ENCODE data around the gene CNTNAP2.

The CNTNAP2 gene

DNA sequence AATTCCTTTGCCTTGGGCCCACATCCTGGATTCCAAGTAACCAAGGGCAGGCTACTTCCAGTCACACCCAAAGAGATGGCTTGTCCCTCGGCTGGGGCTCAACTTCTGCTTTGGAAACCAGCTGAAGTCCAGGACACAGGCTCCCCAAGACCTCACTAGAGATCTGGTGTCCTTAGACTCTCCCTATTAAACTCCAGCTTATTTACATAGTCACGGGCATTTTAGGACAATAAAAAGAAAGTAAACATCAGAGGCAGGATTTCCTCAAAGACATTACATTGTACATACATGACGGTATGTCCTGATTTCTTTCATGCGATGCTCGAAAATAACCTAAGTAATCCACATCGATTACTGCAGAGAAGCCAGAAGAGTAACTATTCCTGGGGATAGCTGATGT is 2012.4 kb downstream of the CNTNAP2 start:
- no peak for DNase-seq

DNA sequence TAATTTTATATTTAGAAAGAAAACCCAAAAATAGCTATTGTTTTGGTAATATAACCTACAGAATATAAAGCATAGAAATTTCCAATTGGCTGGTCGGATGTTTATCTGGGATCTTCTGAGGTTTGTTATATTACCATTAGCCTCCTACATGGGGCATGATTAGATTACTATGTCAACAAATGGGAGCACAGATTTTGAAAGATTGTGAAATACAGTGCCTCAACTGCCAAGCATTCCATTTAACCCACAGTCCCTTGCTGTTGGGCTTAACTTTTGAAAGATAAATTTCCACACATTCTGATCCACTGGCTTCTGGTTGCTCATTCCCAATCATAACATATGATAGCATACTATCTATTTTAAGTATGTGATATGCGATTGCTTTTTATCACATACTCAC is 2018.5 kb downstream of the CNTNAP2 start:
- no peak for DNase-seq

GRCh38 chr7:148135997-148136396 is 2019.4 kb downstream of the CNTNAP2 start:
- DNase-seq = no peak

- DNase-seq = no peak
These were observed 2026.2 kb downstream of the CNTNAP2 start for GRCh38 chr7:148142660-148143248.

GRCh38 chr7:148144827-148145226 is 2028.2 kb downstream of the CNTNAP2 start:
- no peak for DNase-seq

GRCh38 chr7:148146346-148146745 is 2029.7 kb downstream of the CNTNAP2 start:
- no peak for DNase-seq

DNA sequence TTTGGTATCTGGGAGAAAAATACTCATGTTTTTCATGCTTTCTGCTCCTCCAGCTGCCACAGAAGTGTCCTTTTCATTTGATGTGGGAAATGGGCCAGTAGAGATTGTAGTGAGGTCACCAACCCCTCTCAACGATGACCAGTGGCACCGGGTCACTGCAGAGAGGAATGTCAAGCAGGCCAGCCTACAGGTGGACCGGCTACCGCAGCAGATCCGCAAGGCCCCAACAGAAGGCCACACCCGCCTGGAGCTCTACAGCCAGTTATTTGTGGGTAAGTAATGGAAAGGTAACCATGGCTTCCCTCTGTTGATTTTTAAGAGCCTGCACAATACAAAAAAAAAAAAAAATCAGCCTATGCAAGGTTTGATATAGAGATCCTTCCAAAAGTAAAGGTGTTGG is 2030.8 kb downstream of the CNTNAP2 start:
- no peak for DNase-seq

- DNase-seq = no peak
These were observed 2031.9 kb downstream of the CNTNAP2 start for GRCh38 chr7:148148456-148148855.

GRCh38 chr7:148149730-148150129 is 2033.1 kb downstream of the CNTNAP2 start:
- no peak for DNase-seq

DNA sequence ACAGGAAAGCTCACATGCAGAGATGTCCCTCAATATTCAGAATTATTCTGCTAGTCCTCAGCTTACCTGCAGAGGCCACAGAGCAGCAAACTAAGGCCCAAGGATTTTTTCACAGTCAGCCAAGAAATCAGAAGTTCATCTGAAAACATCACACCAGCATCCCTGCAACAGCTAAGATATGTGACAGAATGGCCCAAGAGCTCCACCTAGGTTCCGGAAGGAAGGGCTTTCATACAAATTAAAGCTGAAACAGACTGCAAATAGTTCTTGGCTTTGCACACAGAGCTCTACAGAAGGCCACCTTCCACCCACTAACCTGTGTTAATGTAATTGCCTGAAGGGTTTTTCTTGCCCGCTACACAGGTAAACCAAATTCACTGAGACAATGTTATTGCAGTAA is 2035.2 kb downstream of the CNTNAP2 start:
- no peak for DNase-seq

DNA sequence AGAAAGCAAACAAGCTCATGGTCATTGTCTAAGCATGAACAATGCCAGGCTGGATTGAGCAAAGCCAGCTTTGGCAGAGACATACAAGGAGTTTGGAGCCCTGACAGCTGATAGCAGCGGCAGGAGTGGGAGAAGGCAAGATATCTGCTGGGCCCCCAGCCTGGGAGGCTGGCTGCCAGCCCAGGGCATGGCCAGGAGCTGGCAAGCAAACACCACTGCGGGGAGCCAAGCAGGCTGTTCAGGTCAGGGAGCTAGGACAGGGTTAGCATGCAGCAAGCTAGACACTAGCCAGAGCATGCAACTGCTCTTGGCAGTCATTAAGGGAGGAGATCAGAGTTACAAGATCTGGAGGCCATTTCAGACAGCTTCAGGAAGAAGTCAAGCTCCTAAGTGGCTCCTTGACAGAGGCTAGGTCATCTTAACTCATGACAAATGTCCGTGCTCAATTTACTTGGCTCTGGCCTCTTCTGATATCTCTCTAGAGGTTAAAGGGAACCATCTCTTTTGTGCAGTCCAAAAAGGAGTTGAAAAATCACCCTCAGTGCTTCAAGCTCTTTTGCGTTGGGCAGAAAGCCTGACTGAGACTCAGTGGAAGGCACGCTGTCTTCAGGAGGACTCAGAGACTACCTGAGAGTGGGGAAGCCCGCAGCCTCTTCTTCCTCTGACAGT is 2037.1 kb downstream of the CNTNAP2 start:
- no peak for DNase-seq

- no peak for DNase-seq
These were observed 2038.4 kb downstream of the CNTNAP2 start for GRCh38 chr7:148155000-148155399.

DNA sequence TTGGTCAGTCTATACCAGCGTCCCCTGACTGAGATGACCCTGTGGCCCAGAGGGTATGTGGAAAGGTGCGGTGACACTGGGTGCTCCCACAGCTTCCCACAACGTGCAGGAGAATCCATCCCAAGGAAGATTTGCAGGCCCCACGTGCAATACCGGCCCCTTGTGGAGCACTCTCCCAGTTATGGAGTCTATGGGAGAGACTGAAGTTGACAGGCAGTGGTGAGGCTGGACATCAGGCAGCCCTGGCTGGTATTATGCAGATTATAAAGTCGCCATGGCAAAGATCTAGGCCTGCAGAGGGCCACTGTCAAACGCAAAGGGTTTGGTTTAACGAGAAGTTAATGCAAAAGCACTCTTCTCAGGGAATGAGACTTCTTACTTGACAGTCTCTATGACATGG is 2039.2 kb downstream of the CNTNAP2 start:
- no peak for DNase-seq

- no peak for DNase-seq
These were observed 2039.6 kb downstream of the CNTNAP2 start for GRCh38 chr7:148156233-148156632.

DNA sequence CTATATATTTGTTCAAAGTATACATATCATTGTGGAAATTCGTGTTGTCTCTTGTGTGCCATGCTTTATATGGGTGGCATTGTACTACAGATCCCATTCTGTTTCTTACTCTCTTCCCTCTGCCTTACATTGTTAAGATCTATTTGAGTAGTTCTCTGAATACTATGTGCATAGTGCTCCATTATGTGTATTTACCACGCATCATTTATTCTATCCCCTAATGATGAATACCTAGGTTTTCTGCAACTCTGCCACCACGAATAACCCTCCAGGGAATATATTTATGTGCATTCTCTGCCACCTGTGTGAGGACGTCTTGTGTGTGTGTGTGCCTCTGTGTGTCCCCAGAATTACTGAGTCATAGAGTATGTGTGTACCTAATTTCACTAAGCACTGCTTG is 2042.7 kb downstream of the CNTNAP2 start:
- no peak for DNase-seq

GRCh38 chr7:148161776-148162175 is 2045.2 kb downstream of the CNTNAP2 start:
- no peak for DNase-seq

DNA sequence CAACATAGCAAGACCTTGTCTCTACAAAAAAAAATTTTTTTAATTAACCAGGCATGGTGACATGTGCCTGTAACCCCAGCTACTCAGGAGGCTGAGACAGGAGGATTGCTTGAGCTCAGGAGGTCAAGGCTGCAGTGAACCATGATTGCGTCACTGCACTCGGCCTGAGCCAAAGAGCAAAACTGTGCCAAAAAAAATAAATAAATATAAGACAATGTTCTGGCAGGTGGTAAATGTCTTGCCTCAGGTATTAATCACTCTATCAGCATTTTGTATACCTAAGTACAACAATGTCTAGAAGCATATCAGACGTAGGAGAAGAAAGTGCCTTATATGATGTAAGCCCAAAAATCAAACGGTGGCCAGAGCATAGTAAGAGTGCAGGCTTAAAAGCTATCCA is 2046.2 kb downstream of the CNTNAP2 start:
- no peak for DNase-seq

DNA sequence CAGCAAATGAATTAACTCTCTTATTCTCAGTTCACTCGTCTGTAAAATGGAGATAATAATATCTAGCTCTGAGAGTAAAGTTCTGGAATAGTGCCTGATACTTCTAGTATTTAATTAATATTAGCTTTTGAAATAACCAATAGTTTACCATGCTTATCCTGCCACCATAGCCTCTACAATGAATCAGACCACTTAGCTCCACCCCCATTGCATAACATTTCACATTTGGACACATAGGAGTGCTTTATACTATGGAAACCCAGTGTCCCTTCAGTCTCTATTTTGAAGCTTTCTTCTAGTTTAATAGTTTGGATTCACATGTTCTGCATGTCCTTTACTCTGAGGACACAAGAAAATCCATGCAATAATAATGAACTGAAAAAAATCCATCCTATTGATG is 2046.6 kb downstream of the CNTNAP2 start:
- DNase-seq = no peak

DNA sequence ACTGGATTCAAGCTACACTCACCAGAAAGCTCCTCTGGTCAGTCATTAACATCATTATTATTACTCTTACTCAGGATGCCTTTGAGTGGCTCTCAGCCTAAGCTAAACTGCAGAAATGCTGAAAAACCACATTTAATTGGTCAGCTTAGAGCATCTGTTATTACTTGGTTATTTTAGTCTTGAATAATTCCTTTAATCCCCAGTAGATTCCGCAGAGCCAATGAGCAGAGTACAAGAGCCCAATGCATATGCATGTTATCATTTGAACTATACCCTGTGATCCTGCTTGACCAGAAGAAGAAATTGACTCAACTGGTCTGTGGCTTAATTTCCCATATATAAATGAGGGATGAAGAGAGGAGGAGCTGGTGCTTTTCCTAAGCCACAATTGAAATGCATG is 2056.3 kb downstream of the CNTNAP2 start:
- DNase-seq = no peak

DNA sequence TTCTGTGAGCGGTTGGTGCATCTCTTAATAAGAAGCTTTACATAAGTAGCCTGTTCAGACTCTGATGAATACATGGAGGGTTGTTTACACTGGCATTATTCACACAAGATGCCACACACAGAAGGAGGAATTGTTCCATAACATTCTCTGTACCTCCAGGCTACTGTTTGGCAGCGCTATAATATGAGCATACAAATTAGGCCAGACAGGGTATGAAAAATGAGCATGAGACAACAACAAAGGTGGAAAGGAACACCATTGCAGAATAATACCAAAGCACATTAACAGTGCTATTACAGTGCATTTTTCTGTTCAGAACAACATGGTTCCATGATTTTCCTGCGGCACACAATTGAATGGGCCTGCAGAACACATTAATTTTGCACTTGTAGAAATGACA is 2056.8 kb downstream of the CNTNAP2 start:
- DNase-seq = no peak

DNA sequence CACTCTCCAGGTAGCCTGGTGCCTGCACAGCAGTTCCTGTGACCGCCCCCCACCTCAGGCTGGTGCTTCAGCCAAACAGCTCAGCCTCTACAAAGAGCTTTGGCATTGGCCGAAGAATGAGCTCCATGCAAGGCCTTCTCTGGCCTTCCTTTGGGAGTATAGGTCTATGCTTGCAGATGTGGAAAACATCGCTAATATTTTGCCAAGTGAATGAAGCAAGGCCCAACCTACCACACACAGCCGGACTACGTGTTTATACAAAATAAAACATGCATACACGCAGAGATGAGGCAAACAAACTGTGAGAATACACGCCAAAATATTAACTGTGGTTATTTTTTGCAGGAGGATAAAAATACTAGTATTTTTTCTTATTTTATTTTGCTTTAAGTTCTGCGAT is 2057.8 kb downstream of the CNTNAP2 start:
- DNase-seq = no peak

DNA sequence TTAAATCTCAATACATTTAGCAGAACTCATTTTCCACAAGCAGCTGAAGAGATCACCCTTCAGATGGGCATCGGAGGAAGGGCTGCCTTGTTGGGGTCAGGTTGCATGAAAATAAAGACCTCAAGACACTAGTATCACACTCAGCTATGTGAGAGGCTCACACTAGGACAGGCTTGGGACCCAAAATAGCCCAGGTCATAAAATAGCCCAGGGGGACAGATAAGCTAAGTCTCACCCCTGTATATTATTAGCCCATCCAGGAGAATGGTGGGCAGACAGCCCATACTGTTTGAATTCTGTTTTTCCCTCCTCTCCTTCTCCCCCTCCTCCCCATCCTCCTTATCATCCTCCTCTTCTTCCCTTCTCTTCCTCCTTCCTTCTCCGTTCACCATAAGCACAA is 2058.9 kb downstream of the CNTNAP2 start:
- DNase-seq = no peak

DNA sequence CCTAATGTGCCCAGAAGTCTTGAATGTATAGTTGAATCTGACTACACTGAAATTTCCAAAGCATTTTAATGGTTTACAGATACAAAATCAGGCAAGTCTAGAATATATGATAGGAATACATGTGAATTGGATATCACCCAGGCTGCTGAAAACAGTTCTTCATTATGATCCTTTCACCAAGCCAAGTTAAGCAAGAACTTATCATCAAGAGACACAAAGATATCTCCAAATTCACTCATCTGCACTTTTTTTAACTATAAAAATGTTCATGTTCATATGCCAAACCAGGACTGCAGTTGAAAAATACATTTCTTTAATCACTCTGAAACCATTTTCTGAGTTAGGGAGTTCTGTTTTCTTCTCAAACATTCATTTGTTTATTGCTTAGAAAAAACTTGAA is 2061.4 kb downstream of the CNTNAP2 start:
- no peak for DNase-seq

GRCh38 chr7:148180075-148180474 is 2063.5 kb downstream of the CNTNAP2 start:
- DNase-seq = no peak

GRCh38 chr7:148182264-148182663 is 2065.7 kb downstream of the CNTNAP2 start:
- no peak for DNase-seq

Measured in activated T-cell treated with anti-CD3 and anti-CD28 coated beads, Interleukin-2, amount 50 U/mL, for 48 hours (primary cell).